ENCODE data around the gene STARD13.

GRCh38 chr13:33277946-33278345, 7.6 kb downstream of the STARD13 start:
- TF ChIP-seq, protein P1, sequence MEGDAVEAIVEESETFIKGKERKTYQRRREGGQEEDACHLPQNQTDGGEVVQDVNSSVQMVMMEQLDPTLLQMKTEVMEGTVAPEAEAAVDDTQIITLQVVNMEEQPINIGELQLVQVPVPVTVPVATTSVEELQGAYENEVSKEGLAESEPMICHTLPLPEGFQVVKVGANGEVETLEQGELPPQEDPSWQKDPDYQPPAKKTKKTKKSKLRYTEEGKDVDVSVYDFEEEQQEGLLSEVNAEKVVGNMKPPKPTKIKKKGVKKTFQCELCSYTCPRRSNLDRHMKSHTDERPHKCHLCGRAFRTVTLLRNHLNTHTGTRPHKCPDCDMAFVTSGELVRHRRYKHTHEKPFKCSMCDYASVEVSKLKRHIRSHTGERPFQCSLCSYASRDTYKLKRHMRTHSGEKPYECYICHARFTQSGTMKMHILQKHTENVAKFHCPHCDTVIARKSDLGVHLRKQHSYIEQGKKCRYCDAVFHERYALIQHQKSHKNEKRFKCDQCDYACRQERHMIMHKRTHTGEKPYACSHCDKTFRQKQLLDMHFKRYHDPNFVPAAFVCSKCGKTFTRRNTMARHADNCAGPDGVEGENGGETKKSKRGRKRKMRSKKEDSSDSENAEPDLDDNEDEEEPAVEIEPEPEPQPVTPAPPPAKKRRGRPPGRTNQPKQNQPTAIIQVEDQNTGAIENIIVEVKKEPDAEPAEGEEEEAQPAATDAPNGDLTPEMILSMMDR (IDR thresholded peaks at IDR 0.05), result no peak
- no peak for TF ChIP-seq ZFX (IDR thresholded peaks at IDR 0.05; ENCODE audit: borderline replicate concordance)
